Left ventricle myocardium inferior (tissue), 1 donor: Measurements from ENCODE around the gene THSD1. TPM values are rescaled to one million over a fixed set of nuclear protein-coding genes. Genes with fewer than 3 reads are reported as not detected.

Source experiments
- DNase-seq: peaks from one replicate; pipeline ENCODE4 v3.0.0-alpha.2; 2020
- H3K27ac ChIP-seq: fragments of 200-600 bp; replicated peaks from 2 replicates; pipeline ENCODE4 v1.8.0; 2021
- H3K27me3 ChIP-seq: fragments of 200-600 bp; 2 replicates; pipeline ENCODE4 v1.8.0; 2021; ENCODE audit warnings: low read depth
- H3K36me3 ChIP-seq: fragments of 200-600 bp; 2 replicates; pipeline ENCODE4 v1.8.0; 2021
- H3K4me1 ChIP-seq: fragments of 200-600 bp; 2 replicates; pipeline ENCODE4 v1.8.0; 2021
- H3K4me3 ChIP-seq: fragments of 200-600 bp; 2 replicates; pipeline ENCODE4 v1.8.0; 2021; ENCODE audit warnings: mild to moderate bottlenecking, moderate library complexity
- H3K9me3 ChIP-seq: fragments of 200-600 bp; replicated peaks from 2 replicates; pipeline ENCODE4 v1.8.0; 2021
- intact Hi-C: fragments of 100-400 bp; cut with micrococcal nuclease; formaldehyde crosslinking; loops from one replicate; pipeline ENCODE4 v1.11.0; 2022
- total RNA-seq: library from RNA; stranded (reverse); fragmentation: NEBNext Ultra II Directional; extraction: Animal tissue kit (Norgen Biotek cat#: 25700); gene quantifications from one replicate; pipeline ENCODE4 v1.2.1, GENCODE V29; 2021
- TF ChIP-seq, protein P1 (sequence below): fragments of 200-600 bp; IDR thresholded peaks from 2 replicates; pipeline ENCODE4 v1.8.0; 2021; ENCODE audit warnings: antibody characterized with exemption, mild to moderate bottlenecking, borderline replicate concordance
- donor health status: DM: no; HTN: yes; CAD: no; lungs with severe emphysema.

Gene THSD1
- total RNA-seq, 1 donor from 2014 or later, result 4.2 TPM

DNA sequence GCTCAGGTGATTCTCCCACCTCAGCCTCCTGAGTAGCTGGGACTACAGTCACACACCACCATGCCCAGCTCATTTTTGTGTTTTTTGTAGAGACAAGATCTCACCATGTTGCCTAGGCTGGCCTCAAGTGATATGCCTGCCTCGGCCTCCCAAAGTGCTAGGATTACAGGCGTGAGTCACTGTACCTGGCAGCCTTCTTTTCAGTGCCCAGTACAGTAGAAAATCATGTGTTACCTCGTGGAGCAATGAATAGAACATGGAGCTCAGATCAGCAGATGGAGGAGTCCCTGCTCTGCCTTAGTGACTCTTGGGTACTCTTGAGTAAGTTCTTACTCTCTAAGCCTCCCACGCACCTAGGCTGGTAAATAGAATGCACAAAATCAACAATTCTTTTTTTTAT is 44.7 kb downstream of the THSD1 start:
- DNase-seq, result no peak
- Histone ChIP-seq H3K4me3 (no peak overlapping the region), H3K27ac (no peak overlapping the region), H3K9me3 (no peaks in the 10 kb centered on the region), H3K36me3 (no peaks in the 10 kb centered on the region), H3K27me3 (no peaks in the 10 kb centered on the region), H3K4me1 (no peaks in the 10 kb centered on the region)
- TF ChIP-seq, protein P1, sequence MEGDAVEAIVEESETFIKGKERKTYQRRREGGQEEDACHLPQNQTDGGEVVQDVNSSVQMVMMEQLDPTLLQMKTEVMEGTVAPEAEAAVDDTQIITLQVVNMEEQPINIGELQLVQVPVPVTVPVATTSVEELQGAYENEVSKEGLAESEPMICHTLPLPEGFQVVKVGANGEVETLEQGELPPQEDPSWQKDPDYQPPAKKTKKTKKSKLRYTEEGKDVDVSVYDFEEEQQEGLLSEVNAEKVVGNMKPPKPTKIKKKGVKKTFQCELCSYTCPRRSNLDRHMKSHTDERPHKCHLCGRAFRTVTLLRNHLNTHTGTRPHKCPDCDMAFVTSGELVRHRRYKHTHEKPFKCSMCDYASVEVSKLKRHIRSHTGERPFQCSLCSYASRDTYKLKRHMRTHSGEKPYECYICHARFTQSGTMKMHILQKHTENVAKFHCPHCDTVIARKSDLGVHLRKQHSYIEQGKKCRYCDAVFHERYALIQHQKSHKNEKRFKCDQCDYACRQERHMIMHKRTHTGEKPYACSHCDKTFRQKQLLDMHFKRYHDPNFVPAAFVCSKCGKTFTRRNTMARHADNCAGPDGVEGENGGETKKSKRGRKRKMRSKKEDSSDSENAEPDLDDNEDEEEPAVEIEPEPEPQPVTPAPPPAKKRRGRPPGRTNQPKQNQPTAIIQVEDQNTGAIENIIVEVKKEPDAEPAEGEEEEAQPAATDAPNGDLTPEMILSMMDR, result no peak
- intact Hi-C loops, result no loop called here

DNA sequence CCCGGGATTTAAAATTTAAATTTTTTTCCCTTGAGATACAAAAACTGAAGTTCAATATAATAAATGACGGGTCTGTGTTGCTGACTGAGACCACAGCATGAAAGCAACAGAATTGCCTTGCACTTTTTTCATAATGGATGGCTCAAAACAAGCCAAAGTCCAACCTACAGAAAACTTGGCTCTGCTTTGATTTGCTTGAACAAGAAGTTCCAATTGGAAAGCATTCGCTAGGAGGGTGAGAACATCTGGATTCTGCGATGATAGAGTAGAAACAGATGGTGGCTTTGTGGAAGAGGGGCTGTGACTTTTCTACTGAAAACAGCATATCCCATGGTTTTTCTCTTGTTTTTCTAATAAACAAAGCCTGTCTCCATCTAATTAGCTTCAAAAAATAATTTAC is 46.4 kb downstream of the THSD1 start:
- Histone ChIP-seq H3K27ac (peak overlapping the region; percentile 1), H3K4me1 (no peaks in the 10 kb centered on the region), H3K9me3 (no peaks in the 10 kb centered on the region), H3K27me3 (no peaks in the 10 kb centered on the region), H3K36me3 (no peaks in the 10 kb centered on the region), H3K4me3 (no peak overlapping the region)
- TF ChIP-seq, protein P1, result no peak
- DNase-seq, result no peak
- intact Hi-C loops, result no loop called here

DNA sequence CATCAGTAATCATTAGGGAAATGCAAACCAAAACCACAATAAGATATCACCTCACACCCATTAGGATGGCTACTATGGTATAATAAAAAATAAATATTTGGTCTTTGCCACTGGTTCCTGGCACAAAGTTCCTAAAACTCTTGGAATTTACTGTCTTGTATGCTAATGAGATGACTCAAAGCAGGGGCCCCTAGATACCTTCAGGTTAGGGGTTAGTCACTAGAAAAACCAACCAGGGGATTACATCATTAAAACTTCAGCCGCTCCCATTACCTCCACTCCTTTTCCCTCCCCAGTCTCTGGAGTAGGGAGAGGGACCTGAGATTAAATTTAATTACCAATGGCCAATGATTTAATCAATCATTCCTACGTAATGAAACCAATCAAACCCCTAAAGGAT is 49.6 kb downstream of the THSD1 start:
- no peaks in the 10 kb centered on the region for H3K27me3 ChIP-seq
- no peak overlapping the region for H3K27ac ChIP-seq
- H3K4me1 ChIP-seq, result no peaks in the 10 kb centered on the region
- no peaks in the 10 kb centered on the region for H3K9me3 ChIP-seq
- TF ChIP-seq, protein P1, result no peak
- H3K4me3 ChIP-seq, result no peak overlapping the region
- H3K36me3 ChIP-seq, result no peaks in the 10 kb centered on the region
- intact Hi-C loops, result no loop called here
- no peak for DNase-seq

DNA sequence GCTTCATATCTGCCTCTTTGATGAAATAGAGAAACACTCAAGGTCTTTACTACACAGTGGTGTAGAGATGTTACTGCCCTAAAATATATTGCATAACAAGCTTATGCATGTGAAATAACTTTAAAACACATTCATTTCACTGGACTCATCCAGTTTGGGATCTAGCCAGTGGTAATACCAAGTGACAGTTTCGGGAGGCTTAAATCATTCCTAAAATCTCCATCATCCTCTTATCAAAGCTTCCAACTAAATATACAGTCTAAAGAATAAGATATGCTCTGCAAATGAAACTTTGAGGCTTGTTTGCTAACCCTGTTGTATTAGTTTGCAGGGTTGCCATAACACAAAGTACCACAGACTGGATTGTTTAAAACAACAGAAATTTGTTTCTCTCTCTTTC is 52.8 kb downstream of the THSD1 start:
- Histone ChIP-seq H3K27ac (no peak overlapping the region), H3K4me1 (no peaks in the 10 kb centered on the region), H3K36me3 (no peaks in the 10 kb centered on the region), H3K9me3 (no peaks in the 10 kb centered on the region), H3K4me3 (no peak overlapping the region), H3K27me3 (no peaks in the 10 kb centered on the region)
- intact Hi-C loops, result no loop called here
- TF ChIP-seq, protein P1, result no peak
- no peak for DNase-seq

DNA sequence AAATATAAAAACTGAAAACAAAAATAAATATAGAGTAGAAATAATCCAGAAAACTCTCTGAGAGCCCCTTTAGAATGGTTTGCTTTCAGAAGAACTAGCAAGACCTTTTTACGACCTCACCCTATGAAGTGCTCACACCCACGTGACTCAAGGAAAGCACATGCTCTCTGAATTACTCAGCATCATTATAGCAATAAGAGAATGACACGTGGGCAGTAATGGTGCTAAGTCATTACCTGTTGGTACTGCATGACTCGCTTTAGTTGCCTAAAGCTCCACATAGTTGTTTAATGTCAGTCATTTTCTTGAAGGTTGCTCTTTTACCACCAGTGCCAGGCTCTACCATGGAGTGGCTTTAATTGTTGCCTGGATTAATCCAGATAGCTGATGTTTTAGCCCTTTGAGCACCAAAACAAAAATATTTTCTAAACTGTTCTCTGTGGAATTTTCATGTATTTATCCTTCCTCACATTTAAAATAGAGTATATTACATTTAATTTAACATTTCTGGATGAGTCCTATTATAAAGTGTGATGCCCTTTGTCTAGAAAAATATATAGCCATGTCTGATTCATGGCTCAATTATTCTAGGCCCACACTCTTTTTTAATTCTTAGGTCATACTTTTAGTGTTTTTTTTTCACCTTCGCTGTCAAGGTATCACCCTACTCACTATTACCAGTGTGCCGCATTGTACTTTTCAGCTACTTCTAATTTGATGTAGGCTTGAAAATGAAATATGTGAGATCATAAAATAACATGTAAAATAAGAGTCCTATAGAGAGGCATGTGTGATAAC is 56.8 kb downstream of the THSD1 start:
- Histone ChIP-seq H3K27ac (no peak overlapping the region), H3K4me3 (no peak overlapping the region), H3K4me1 (no peaks in the 10 kb centered on the region), H3K27me3 (no peaks in the 10 kb centered on the region), H3K9me3 (no peaks in the 10 kb centered on the region), H3K36me3 (no peaks in the 10 kb centered on the region)
- no peak for DNase-seq
- TF ChIP-seq, protein P1, result no peak
- intact Hi-C loops, result no loop called here
